H4 (cell line): Measurements from ENCODE around the gene ATG5. TPM values are rescaled to one million over a fixed set of nuclear protein-coding genes. Genes with fewer than 3 reads are reported as not detected.
"Not testable (repeated sequence)": the region's sequence is repeated elsewhere in the genome, so short reads cannot be mapped to it uniquely, and the experiment has no call there.

Experiments
- DNase-seq: peaks from one replicate; pipeline ENCODE4 v3.0.0-alpha.2; 2015; ENCODE audit warnings: low spot score
- total RNA-seq: library from RNA; depleted of rRNA; stranded (reverse); fragments of >200 nt; shearing (Covaris generic); gene quantifications from 2 replicates; pipeline ENCODE4 v1.2.3, GENCODE V29; 2014

ATG5 gene
- total RNA-seq, 1 experiment from 2014 or later = 42.5 TPM

GRCh38 chr6:106257195-106257594, 68.4 kb downstream of the ATG5 start:
- no peak for DNase-seq

- no peak for DNase-seq
Measured at GRCh38 chr6:106256201-106256968, 69.2 kb downstream of the ATG5 start.

- no peak for DNase-seq
Measured at GRCh38 chr6:106255306-106255705, 70.3 kb downstream of the ATG5 start.

- DNase-seq = peak; percentile 7
Measured at GRCh38 chr6:106254636-106255035, 70.9 kb downstream of the ATG5 start.

GRCh38 chr6:106253731-106254130, 71.8 kb downstream of the ATG5 start:
- DNase-seq = no peak

GRCh38 chr6:106253172-106253571, 72.4 kb downstream of the ATG5 start:
- peak; percentile 15 for DNase-seq

GRCh38 chr6:106252687-106253086, 72.9 kb downstream of the ATG5 start:
- no peak for DNase-seq

GRCh38 chr6:106251531-106252255, 73.9 kb downstream of the ATG5 start:
- not testable (repeated sequence) for DNase-seq

- no peak for DNase-seq
Measured at GRCh38 chr6:106250953-106251352, 74.6 kb downstream of the ATG5 start.

GRCh38 chr6:106249658-106250057, 75.9 kb downstream of the ATG5 start:
- DNase-seq = no peak

- DNase-seq = no peak
Measured at GRCh38 chr6:106247733-106248132, 77.8 kb downstream of the ATG5 start.

GRCh38 chr6:106247293-106247692, 78.3 kb downstream of the ATG5 start:
- no peak for DNase-seq

GRCh38 chr6:106244931-106245330, 80.6 kb downstream of the ATG5 start:
- DNase-seq = no peak

- DNase-seq = no peak
Measured at GRCh38 chr6:106244521-106244920, 81.0 kb downstream of the ATG5 start.

GRCh38 chr6:106243261-106243660, 82.3 kb downstream of the ATG5 start:
- no peak for DNase-seq

- no peak for DNase-seq
Measured at GRCh38 chr6:106241498-106241897, 84.1 kb downstream of the ATG5 start.

- no peak for DNase-seq
Measured at GRCh38 chr6:106237286-106237685, 88.3 kb downstream of the ATG5 start.

- not testable (repeated sequence) for DNase-seq
Measured at GRCh38 chr6:106229876-106230445, 95.6 kb downstream of the ATG5 start.

GRCh38 chr6:106227612-106228507, 97.7 kb downstream of the ATG5 start:
- no peak for DNase-seq

- no peak for DNase-seq
Measured at GRCh38 chr6:106226676-106227075, 98.9 kb downstream of the ATG5 start.

GRCh38 chr6:106225581-106225980, 100.0 kb downstream of the ATG5 start:
- DNase-seq = no peak
